SK-N-SH (cell line): Measurements from ENCODE around the gene KLHL8.

ENCODE experiments used
- IRF3 ChIP-seq: fragments of 150-350 bp; IDR thresholded peaks from 2 replicates; pipeline ENCODE4 v1.6.1; 2016; ENCODE audit warnings: mild to moderate bottlenecking, low read depth, low read length
- NFIC ChIP-seq: IDR thresholded peaks from 2 replicates; pipeline ENCODE4 v1.4.0; 2012; ENCODE audit warnings: borderline replicate concordance
- REST ChIP-seq: IDR thresholded peaks from 2 replicates; pipeline ENCODE4 v1.6.1; 2012; ENCODE audit warnings: mild to moderate bottlenecking, low read depth, low read length, moderate library complexity
- RXRA ChIP-seq: IDR thresholded peaks from 2 replicates; pipeline ENCODE4 v1.4.0; 2012; ENCODE audit warnings: low read depth, mild to moderate bottlenecking, borderline replicate concordance
- TCF12 ChIP-seq: IDR thresholded peaks from 2 replicates; pipeline ENCODE4 v1.4.0; 2012
- ZBTB33 ChIP-seq: IDR thresholded peaks from 2 replicates; pipeline ENCODE4 v1.4.0; 2012; ENCODE audit warnings: low read depth, borderline replicate concordance
- TF ChIP-seq, protein P1 (sequence below): fragments of 200-600 bp; sonication (generic); IDR thresholded peaks from 2 replicates; pipeline ENCODE4 v1.6.1; 2017; ENCODE audit warnings: antibody characterized with exemption, mild to moderate bottlenecking, moderate library complexity

GRCh38 chr4:87130985-87131703 is 89.3 kb downstream of the KLHL8 start:
- TF ChIP-seq IRF3 (no peak), NFIC (no peak), RXRA (no peak), REST (no peak), ZBTB33 (no peak), TCF12 (no peak)
- TF ChIP-seq, protein P1, sequence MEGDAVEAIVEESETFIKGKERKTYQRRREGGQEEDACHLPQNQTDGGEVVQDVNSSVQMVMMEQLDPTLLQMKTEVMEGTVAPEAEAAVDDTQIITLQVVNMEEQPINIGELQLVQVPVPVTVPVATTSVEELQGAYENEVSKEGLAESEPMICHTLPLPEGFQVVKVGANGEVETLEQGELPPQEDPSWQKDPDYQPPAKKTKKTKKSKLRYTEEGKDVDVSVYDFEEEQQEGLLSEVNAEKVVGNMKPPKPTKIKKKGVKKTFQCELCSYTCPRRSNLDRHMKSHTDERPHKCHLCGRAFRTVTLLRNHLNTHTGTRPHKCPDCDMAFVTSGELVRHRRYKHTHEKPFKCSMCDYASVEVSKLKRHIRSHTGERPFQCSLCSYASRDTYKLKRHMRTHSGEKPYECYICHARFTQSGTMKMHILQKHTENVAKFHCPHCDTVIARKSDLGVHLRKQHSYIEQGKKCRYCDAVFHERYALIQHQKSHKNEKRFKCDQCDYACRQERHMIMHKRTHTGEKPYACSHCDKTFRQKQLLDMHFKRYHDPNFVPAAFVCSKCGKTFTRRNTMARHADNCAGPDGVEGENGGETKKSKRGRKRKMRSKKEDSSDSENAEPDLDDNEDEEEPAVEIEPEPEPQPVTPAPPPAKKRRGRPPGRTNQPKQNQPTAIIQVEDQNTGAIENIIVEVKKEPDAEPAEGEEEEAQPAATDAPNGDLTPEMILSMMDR: no peak
